Activated CD4-positive, alpha-beta T cell treated with anti-CD3 and anti-CD28 coated beads, Interleukin-2, amount 50 U/mL, for 48 hours (primary cell): ENCODE data around the gene TNRC6A.
"Not testable (repeated sequence)": the region's sequence is repeated elsewhere in the genome, so short reads cannot be mapped to it uniquely, and the experiment has no call there.

Source experiments
- DNase-seq, 2 experiments: peaks; one replicate each; pipeline ENCODE4 v3.0.0-alpha.2; 2020

The TNRC6A gene

GRCh38 chr16:24761526-24761925 lies 32.1 kb downstream of the TNRC6A start:
- DNase-seq = no peak

GRCh38 chr16:24764916-24765315 lies 35.5 kb downstream of the TNRC6A start:
- no peak for DNase-seq

- DNase-seq = no peak
Measured at GRCh38 chr16:24766057-24766456, 36.6 kb downstream of the TNRC6A start.

- no peak for DNase-seq
Measured at GRCh38 chr16:24769806-24770205, 40.4 kb downstream of the TNRC6A start.

- peak in 1 of 2 experiments; percentile 6 for DNase-seq
Measured at GRCh38 chr16:24771132-24771778, 41.8 kb downstream of the TNRC6A start.

GRCh38 chr16:24771779-24772157 lies 42.3 kb downstream of the TNRC6A start:
- DNase-seq = no peak

- no peak for DNase-seq
Measured at GRCh38 chr16:24773771-24774427, 44.4 kb downstream of the TNRC6A start.

- no peak for DNase-seq
Measured at GRCh38 chr16:24774510-24774909, 45.1 kb downstream of the TNRC6A start.

GRCh38 chr16:24775455-24775854 lies 46.0 kb downstream of the TNRC6A start:
- no peak for DNase-seq

GRCh38 chr16:24776501-24777220 lies 47.2 kb downstream of the TNRC6A start:
- no peak for DNase-seq

- DNase-seq = no peak
Measured at GRCh38 chr16:24778671-24779070, 49.2 kb downstream of the TNRC6A start.

- no peak for DNase-seq
Measured at GRCh38 chr16:24781256-24781655, 51.8 kb downstream of the TNRC6A start.

GRCh38 chr16:24784121-24784520 lies 54.7 kb downstream of the TNRC6A start:
- DNase-seq = no peak

GRCh38 chr16:24789881-24790280 lies 60.4 kb downstream of the TNRC6A start:
- no peak for DNase-seq

GRCh38 chr16:24800586-24800985 lies 71.1 kb downstream of the TNRC6A start:
- DNase-seq = no peak

- no peak for DNase-seq
Measured at GRCh38 chr16:24801761-24802302, 72.4 kb downstream of the TNRC6A start.

GRCh38 chr16:24805484-24805883 lies 76.0 kb downstream of the TNRC6A start:
- no peak for DNase-seq

GRCh38 chr16:24807301-24807700 lies 77.8 kb downstream of the TNRC6A start:
- DNase-seq = no peak

GRCh38 chr16:24810951-24811843 lies 81.7 kb downstream of the TNRC6A start:
- no peak for DNase-seq

GRCh38 chr16:24812813-24813212 lies 83.4 kb downstream of the TNRC6A start:
- not testable (repeated sequence) for DNase-seq

GRCh38 chr16:24815021-24815420 lies 85.6 kb downstream of the TNRC6A start:
- DNase-seq = no peak

- DNase-seq = no peak
Measured at GRCh38 chr16:24816688-24817087, 87.2 kb downstream of the TNRC6A start.
